Activated CD8-positive, alpha-beta memory T cell treated with anti-CD3 and anti-CD28 coated beads for 36 hours (primary cell): Measurements from ENCODE around the gene ZNF429. TPM values are rescaled to one million over a fixed set of nuclear protein-coding genes. Genes with fewer than 3 reads are reported as not detected.
"Not testable (repeated sequence)": the region's sequence is repeated elsewhere in the genome, so short reads cannot be mapped to it uniquely, and the experiment has no call there.

Experiments used
- CTCF ChIA-PET: fragments of 350-600 bp; sonication (Branson Sonifier 250); formaldehyde crosslinking; loops from one replicate; lab custom pipeline; 2021; ENCODE audit warnings: antibody characterized with exemption; lab: Charles Lee
- POLR2A ChIA-PET: fragments of 350-600 bp; sonication (Branson Sonifier 250); formaldehyde crosslinking; loops from one replicate; lab custom pipeline; 2021; ENCODE audit warnings: antibody characterized with exemption; lab: Charles Lee
- total RNA-seq, 2 experiments: library from RNA; stranded (reverse); gene quantifications; one replicate each; pipeline ENCODE4 v1.2.3, GENCODE V29; 2021

ZNF429 gene
- total RNA-seq = 1 to 10 TPM; 6.4 to 7.1 TPM

GRCh38 chr19:21505459-21506451 lies at the start of gene ZNF429:
Gene ZNF429 (plus strand): TSS chr19:21505602. CDS start chr19:21505772, 170 bp downstream.
- POLR2A ChIA-PET = interaction anchor here (0.7 to 1.7 kb wide), 5 partner anchors 109 to 1608 kb away, joined by 3 to 10 read pairs (median 7); partner anchors contain the start of genes ZNF493 and ZNF708
- CTCF ChIA-PET = interaction anchor here (0.7 to 2.0 kb wide), 3 partner anchors 22 to 405 kb away, joined by 3 to 8 read pairs (median 5); no protein-coding TSS in a partner anchor

GRCh38 chr19:21460686-21461085 lies 44.7 kb upstream of the ZNF429 start:
- POLR2A ChIA-PET = no interaction called here
- CTCF ChIA-PET = interaction anchor here (0.7 kb wide), 1 partner anchor 52 kb away, joined by 4 read pairs; no protein-coding TSS in a partner anchor

GRCh38 chr19:21462540-21462939 lies 42.9 kb upstream of the ZNF429 start:
- ChIA-PET CTCF (no interaction called here), POLR2A (no interaction called here)

- ChIA-PET POLR2A (no interaction called here), CTCF (no interaction called here)
Observed at GRCh38 chr19:21463449-21464105, 41.8 kb upstream of the ZNF429 start.

GRCh38 chr19:21466627-21467026 lies 38.8 kb upstream of the ZNF429 start:
- CTCF ChIA-PET = no interaction called here
- POLR2A ChIA-PET = no interaction called here

- CTCF ChIA-PET = no interaction called here
- POLR2A ChIA-PET = no interaction called here
Observed at GRCh38 chr19:21468791-21469190, 36.6 kb upstream of the ZNF429 start.

GRCh38 chr19:21472507-21472906 lies 32.9 kb upstream of the ZNF429 start:
- POLR2A ChIA-PET = no interaction called here
- CTCF ChIA-PET = no interaction called here

- CTCF ChIA-PET = interaction anchor here (1.0 kb wide), 1 partner anchor 113 kb away, joined by 3 read pairs; no protein-coding TSS in a partner anchor
- POLR2A ChIA-PET = no interaction called here
Observed at GRCh38 chr19:21474671-21475181, 30.7 kb upstream of the ZNF429 start.

GRCh38 chr19:21482361-21482760 lies 23.0 kb upstream of the ZNF429 start:
- POLR2A ChIA-PET = not testable (repeated sequence)

GRCh38 chr19:21482863-21483276 lies 22.5 kb upstream of the ZNF429 start:
- POLR2A ChIA-PET = no interaction called here
- CTCF ChIA-PET = interaction anchor here (0.6 to 1.4 kb wide), 4 partner anchors 22 to 413 kb away, joined by 3 to 8 read pairs (median 4); partner anchors contain the start of gene ZNF429

More at GRCh38 chr19:21482361-21482760, 23.0 kb upstream of the ZNF429 start:
- CTCF ChIA-PET = not testable (repeated sequence)

GRCh38 chr19:21483589-21484170 lies 21.7 kb upstream of the ZNF429 start:
- ChIA-PET CTCF (interaction anchor here (0.6 to 1.4 kb wide), 6 partner anchors 14 to 414 kb away, joined by 3 to 8 read pairs (median 4); partner anchors contain the start of gene ZNF429), POLR2A (no interaction called here)

GRCh38 chr19:21484631-21485030 lies 20.8 kb upstream of the ZNF429 start:
- CTCF ChIA-PET = interaction anchor here (1.1 to 1.3 kb wide), 2 partner anchors 15 to 18 kb away, joined by 3 to 5 read pairs; no protein-coding TSS in a partner anchor
- POLR2A ChIA-PET = no interaction called here

- ChIA-PET CTCF (no interaction called here), POLR2A (no interaction called here)
Observed at GRCh38 chr19:21485926-21486325, 19.5 kb upstream of the ZNF429 start.

GRCh38 chr19:21487969-21488368 lies 17.4 kb upstream of the ZNF429 start:
- ChIA-PET POLR2A (no interaction called here), CTCF (no interaction called here)

- POLR2A ChIA-PET = no interaction called here
- CTCF ChIA-PET = no interaction called here
Observed at GRCh38 chr19:21491146-21491545, 14.3 kb upstream of the ZNF429 start.

GRCh38 chr19:21492947-21493906 lies 12.2 kb upstream of the ZNF429 start:
- ChIA-PET CTCF (no interaction called here), POLR2A (interaction anchor here (0.6 kb wide), 1 partner anchor 358 kb away, joined by 5 read pairs; no protein-coding TSS in a partner anchor)

- ChIA-PET CTCF (no interaction called here), POLR2A (no interaction called here)
Observed at GRCh38 chr19:21496876-21497275, 8.5 kb upstream of the ZNF429 start.

GRCh38 chr19:21498651-21499050 lies 6.8 kb upstream of the ZNF429 start:
- ChIA-PET POLR2A (no interaction called here), CTCF (no interaction called here)
